Forelimb muscle (tissue), 1 donor: ENCODE results near the gene GJD3. TPM values are rescaled to one million over a fixed set of nuclear protein-coding genes. Genes with fewer than 3 reads are reported as not detected.
"Not testable (repeated sequence)": the region's sequence is repeated elsewhere in the genome, so short reads cannot be mapped to it uniquely, and the experiment has no call there.

Experiments used
- DNase-seq: peaks from one replicate; pipeline ENCODE4 v3.0.0-alpha.2; 2013; ENCODE audit warnings: low read depth
- polyA plus RNA-seq: library from polyadenylated mRNA; unstranded; fragments of 120-200 nt; gene quantifications from one replicate; pipeline ENCODE4 v1.2.1, GENCODE V29; 2013; ENCODE audit not compliant: insufficient read length

GJD3 gene
- 0.70 TPM for polyA plus RNA-seq

GRCh38 chr17:40364121-40364861, at the start of gene GJD3:
Gene GJD3, minus strand, starts transcription at chr17:40364737. Its CDS starts 922 bp downstream, at chr17:40363815.
- DNase-seq: no peak

- DNase-seq: not testable (repeated sequence)
Measured at GRCh38 chr17:40414312-40414711, 49.8 kb upstream of the GJD3 start.

GRCh38 chr17:40412880-40413279, 48.3 kb upstream of the GJD3 start:
- DNase-seq: no peak

- DNase-seq: no peak
Measured at GRCh38 chr17:40411821-40412220, 47.3 kb upstream of the GJD3 start.

GRCh38 chr17:40410082-40410481, 45.5 kb upstream of the GJD3 start:
- DNase-seq: no peak

- DNase-seq: not testable (repeated sequence)
Measured at GRCh38 chr17:40409540-40409939, 45.0 kb upstream of the GJD3 start.

GRCh38 chr17:40407460-40407859, 42.9 kb upstream of the GJD3 start:
- no peak for DNase-seq

GRCh38 chr17:40404003-40404402, 39.5 kb upstream of the GJD3 start:
- no peak for DNase-seq

GRCh38 chr17:40402668-40403067, 38.1 kb upstream of the GJD3 start:
- DNase-seq: no peak

GRCh38 chr17:40399185-40399584, 34.6 kb upstream of the GJD3 start:
- peak; percentile 38 for DNase-seq

- DNase-seq: not testable (repeated sequence)
Measured at GRCh38 chr17:40386555-40386954, 22.0 kb upstream of the GJD3 start.

GRCh38 chr17:40382251-40382650, 17.7 kb upstream of the GJD3 start:
- no peak for DNase-seq

- DNase-seq: no peak
Measured at GRCh38 chr17:40378966-40379365, 14.4 kb upstream of the GJD3 start.

- no peak for DNase-seq
Measured at GRCh38 chr17:40377832-40378231, 13.3 kb upstream of the GJD3 start.

- DNase-seq: not testable (repeated sequence)
Measured at GRCh38 chr17:40376541-40376940, 12.0 kb upstream of the GJD3 start.

- not testable (repeated sequence) for DNase-seq
Measured at GRCh38 chr17:40375786-40376185, 11.2 kb upstream of the GJD3 start.

- DNase-seq: no peak
Measured at GRCh38 chr17:40374821-40375498, 10.4 kb upstream of the GJD3 start.

- DNase-seq: no peak
Measured at GRCh38 chr17:40373999-40374398, 9.5 kb upstream of the GJD3 start.

GRCh38 chr17:40373324-40373723, 8.8 kb upstream of the GJD3 start:
- no peak for DNase-seq

- not testable (repeated sequence) for DNase-seq
Measured at GRCh38 chr17:40372644-40373043, 8.1 kb upstream of the GJD3 start.

GRCh38 chr17:40372031-40372430, 7.5 kb upstream of the GJD3 start:
- no peak for DNase-seq

- no peak for DNase-seq
Measured at GRCh38 chr17:40371261-40371929, 6.9 kb upstream of the GJD3 start.

GRCh38 chr17:40369923-40370322, 5.4 kb upstream of the GJD3 start:
- DNase-seq: no peak
